ENCODE measurements around the gene FIBP.

- no peak for TF ChIP-seq CTCF (IDR thresholded peaks at IDR 0.05; ENCODE audit: insufficient read depth, low read depth, low read length)
- no peak for TF ChIP-seq EZH2 (IDR thresholded peaks at IDR 0.05; ENCODE audit: insufficient read depth, low read length)
Measured at GRCh38 chr11:65857853-65858680, 30.2 kb downstream of the FIBP start, which contains the start of gene CFL1.
